Adipocyte (in vitro differentiated cells): Measurements from ENCODE around the gene A2ML1.
"Not testable (repeated sequence)": the region's sequence is repeated elsewhere in the genome, so short reads cannot be mapped to it uniquely, and the experiment has no call there.

ENCODE experiments used
- DNase-seq: peaks from one replicate; pipeline ENCODE4 v3.0.0-alpha.2; 2015; ENCODE audit warnings: low read depth
- H3K27me3 ChIP-seq: replicated peaks from 2 replicates; pipeline ENCODE4 v1.7.0; 2013; ENCODE audit warnings: mild to moderate bottlenecking, low read length, moderate library complexity; ENCODE audit not compliant: control insufficient read depth, insufficient read depth
- H3K36me3 ChIP-seq: 2 replicates; pipeline ENCODE4 v1.7.0; 2013; ENCODE audit warnings: low read length, mild to moderate bottlenecking, moderate library complexity; ENCODE audit not compliant: control insufficient read depth, insufficient read depth, severe bottlenecking
- H3K4me1 ChIP-seq: 2 replicates; pipeline ENCODE4 v1.7.0; 2013; ENCODE audit warnings: mild to moderate bottlenecking, low read length, moderate library complexity; ENCODE audit not compliant: control insufficient read depth, insufficient read depth
- H3K4me3 ChIP-seq: 2 replicates; pipeline ENCODE4 v1.7.0; 2013; ENCODE audit warnings: mild to moderate bottlenecking, low read length, moderate library complexity
- H3K9ac ChIP-seq: 2 replicates; pipeline ENCODE4 v1.7.0; 2013; ENCODE audit warnings: mild to moderate bottlenecking, low read length, moderate library complexity
- H3K9me3 ChIP-seq: 2 replicates; pipeline ENCODE4 v1.7.0; 2013; ENCODE audit warnings: mild to moderate bottlenecking, low read length, moderate library complexity; ENCODE audit not compliant: control insufficient read depth

Gene A2ML1

GRCh38 chr12:8894378-8894777, 72.0 kb downstream of the A2ML1 start:
- Histone ChIP-seq H3K27me3 (no peaks in the 10 kb centered on the region), H3K36me3 (no peaks in the 10 kb centered on the region), H3K9me3 (no peaks in the 10 kb centered on the region), H3K4me1 (no peaks in the 10 kb centered on the region), H3K9ac (no peak overlapping the region), H3K4me3 (no peak overlapping the region)
- no peak for DNase-seq

GRCh38 chr12:8894986-8895385, 72.6 kb downstream of the A2ML1 start:
- no peak overlapping the region for H3K4me3 ChIP-seq
- H3K4me1 ChIP-seq, result no peaks in the 10 kb centered on the region
- no peaks in the 10 kb centered on the region for H3K36me3 ChIP-seq

GRCh38 chr12:8897081-8897480, 74.7 kb downstream of the A2ML1 start:
- Histone ChIP-seq H3K36me3 (no peaks in the 10 kb centered on the region), H3K9me3 (no peaks in the 10 kb centered on the region), H3K4me3 (no peak overlapping the region), H3K9ac (no peak overlapping the region), H3K27me3 (no peaks in the 10 kb centered on the region), H3K4me1 (no peaks in the 10 kb centered on the region)
- DNase-seq, result no peak

More at GRCh38 chr12:8894986-8895385, 72.6 kb downstream of the A2ML1 start:
- DNase-seq, result no peak
- Histone ChIP-seq H3K9ac (no peak overlapping the region), H3K9me3 (no peaks in the 10 kb centered on the region), H3K27me3 (no peaks in the 10 kb centered on the region)

GRCh38 chr12:8899830-8900229, 77.4 kb downstream of the A2ML1 start:
- H3K4me3 ChIP-seq, result no peak overlapping the region
- H3K4me1 ChIP-seq, result no peaks in the 10 kb centered on the region
- no peaks in the 10 kb centered on the region for H3K9me3 ChIP-seq
- DNase-seq, result no peak
- no peak overlapping the region for H3K9ac ChIP-seq
- H3K27me3 ChIP-seq, result no peaks in the 10 kb centered on the region
- H3K36me3 ChIP-seq, result no peaks in the 10 kb centered on the region

GRCh38 chr12:8902703-8903102, 80.3 kb downstream of the A2ML1 start:
- DNase-seq, H3K4me1 ChIP-seq: not testable (repeated sequence)

DNA sequence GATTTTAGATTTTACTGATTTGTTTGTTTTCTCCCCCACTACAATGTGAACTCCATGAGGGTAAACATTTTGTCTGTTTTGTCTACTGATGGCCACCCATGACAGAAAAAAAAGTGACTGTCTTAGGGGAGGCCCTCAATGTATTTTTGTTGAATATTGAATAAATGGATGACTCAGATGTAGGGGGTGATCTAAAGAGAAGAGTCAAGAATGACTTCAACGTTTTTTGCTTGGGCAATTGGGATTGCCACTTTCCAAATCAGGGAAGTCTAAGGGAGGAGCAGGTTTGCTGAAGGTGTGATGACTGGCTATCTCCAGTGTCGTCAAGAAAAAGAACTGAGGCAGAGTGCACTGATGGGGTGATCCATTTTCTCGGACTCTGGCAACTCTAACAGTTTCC, 81.2 kb downstream of the A2ML1 start:
- DNase-seq, result no peak
- H3K36me3 ChIP-seq, result no peaks in the 10 kb centered on the region
- no peak overlapping the region for H3K9ac ChIP-seq
- H3K4me3 ChIP-seq, result no peak overlapping the region
- H3K27me3 ChIP-seq, result no peaks in the 10 kb centered on the region
- H3K4me1 ChIP-seq, result no peaks in the 10 kb centered on the region
- no peaks in the 10 kb centered on the region for H3K9me3 ChIP-seq

More at GRCh38 chr12:8902703-8903102, 80.3 kb downstream of the A2ML1 start:
- not testable (repeated sequence) for H3K9ac ChIP-seq, H3K27me3 ChIP-seq, H3K9me3 ChIP-seq, H3K36me3 ChIP-seq, H3K4me3 ChIP-seq

DNA sequence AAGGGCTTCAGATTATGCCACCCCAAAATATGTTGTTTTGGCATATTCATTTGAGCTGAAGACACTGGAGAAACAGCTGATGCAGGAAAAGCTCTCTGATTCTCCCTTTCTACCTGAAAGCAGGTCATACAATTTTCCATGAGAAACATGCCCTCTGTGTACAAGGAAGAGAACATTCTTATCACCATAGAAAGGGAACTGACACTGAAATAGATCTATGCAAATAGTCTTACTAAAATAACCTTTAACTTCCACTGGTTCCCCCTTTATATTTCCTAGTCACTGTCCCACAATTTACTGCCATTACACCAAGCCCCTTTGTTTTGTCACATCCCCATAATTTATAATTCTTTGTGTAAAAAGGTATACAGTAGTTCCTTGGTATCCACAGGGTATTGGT, 82.2 kb downstream of the A2ML1 start:
- no peak overlapping the region for H3K4me3 ChIP-seq
- no peaks in the 10 kb centered on the region for H3K4me1 ChIP-seq
- H3K27me3 ChIP-seq, result no peaks in the 10 kb centered on the region
- H3K9ac ChIP-seq, result no peak overlapping the region
- no peak for DNase-seq
- no peaks in the 10 kb centered on the region for H3K36me3 ChIP-seq
- H3K9me3 ChIP-seq, result no peaks in the 10 kb centered on the region

- H3K9ac ChIP-seq, result no peak overlapping the region
- no peak overlapping the region for H3K4me3 ChIP-seq
- H3K27me3 ChIP-seq, result no peaks in the 10 kb centered on the region
- no peaks in the 10 kb centered on the region for H3K4me1 ChIP-seq
- H3K9me3 ChIP-seq, result no peaks in the 10 kb centered on the region
- DNase-seq, result no peak
- no peaks in the 10 kb centered on the region for H3K36me3 ChIP-seq
These were observed 83.1 kb downstream of the A2ML1 start for GRCh38 chr12:8905546-8905945.

GRCh38 chr12:8906266-8907180, 84.1 kb downstream of the A2ML1 start:
- no peak overlapping the region for H3K4me3 ChIP-seq
- no peaks in the 10 kb centered on the region for H3K9me3 ChIP-seq
- H3K9ac ChIP-seq, result no peak overlapping the region
- H3K4me1 ChIP-seq, result no peaks in the 10 kb centered on the region
- no peaks in the 10 kb centered on the region for H3K27me3 ChIP-seq
- DNase-seq, result no peak
- H3K36me3 ChIP-seq, result no peaks in the 10 kb centered on the region

- H3K27me3 ChIP-seq, result no peaks in the 10 kb centered on the region
- DNase-seq, result no peak
- no peak overlapping the region for H3K9ac ChIP-seq
- no peaks in the 10 kb centered on the region for H3K4me1 ChIP-seq
- H3K4me3 ChIP-seq, result no peak overlapping the region
- H3K36me3 ChIP-seq, result no peaks in the 10 kb centered on the region
- no peaks in the 10 kb centered on the region for H3K9me3 ChIP-seq
These were observed 85.1 kb downstream of the A2ML1 start for GRCh38 chr12:8907513-8907912.

- Histone ChIP-seq H3K9ac (no peak overlapping the region), H3K27me3 (no peaks in the 10 kb centered on the region), H3K4me1 (peaks cover 7% of the 10 kb centered on the region), H3K4me3 (no peak overlapping the region), H3K36me3 (no peaks in the 10 kb centered on the region), H3K9me3 (no peaks in the 10 kb centered on the region)
- DNase-seq, result no peak
These were observed 87.3 kb downstream of the A2ML1 start for GRCh38 chr12:8909752-8910151.
